ENCODE results near the gene SNAI3.

The SNAI3 gene

DNA sequence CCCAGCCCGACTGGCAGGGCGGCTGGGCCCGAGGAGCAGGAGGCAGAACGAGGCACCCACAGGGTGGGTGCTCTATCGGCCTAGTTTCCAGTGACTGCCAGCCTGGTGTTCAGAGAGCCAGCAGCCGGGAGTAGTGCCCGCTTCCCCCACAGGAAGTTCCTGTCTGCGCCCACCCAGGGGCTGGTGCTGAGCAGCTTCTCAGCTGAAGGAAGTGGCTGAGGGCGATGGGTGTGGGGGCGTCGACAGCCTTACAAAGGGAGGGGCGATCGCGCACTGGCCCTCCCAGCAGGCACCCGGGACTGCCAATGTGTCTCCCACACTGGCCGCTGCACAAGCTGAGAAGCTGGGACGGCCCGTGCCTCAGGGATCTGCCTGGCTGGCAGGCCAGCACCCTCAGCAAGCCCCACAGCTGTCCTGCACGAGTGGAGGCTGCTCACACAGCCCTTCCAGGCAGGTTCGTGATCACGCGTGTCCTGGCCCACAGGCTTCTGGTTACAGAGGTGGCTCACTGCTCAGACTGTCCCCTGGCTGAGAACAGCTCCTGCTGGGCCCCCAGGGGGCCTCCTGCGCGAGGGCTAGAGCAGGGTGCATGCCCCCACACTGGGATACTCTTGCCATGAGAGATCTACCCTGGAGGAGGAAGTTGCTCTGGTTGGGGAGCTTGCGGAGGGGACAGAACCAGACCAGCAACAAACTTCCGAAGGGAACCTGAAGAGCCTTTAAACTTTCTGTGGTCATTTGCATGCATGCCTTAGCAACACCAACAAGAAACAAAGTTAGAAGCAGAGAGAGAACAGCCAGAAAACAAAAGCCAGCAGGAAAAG is 17.4 kb upstream of the SNAI3 start:
- no peak for DNase-seq

DNA sequence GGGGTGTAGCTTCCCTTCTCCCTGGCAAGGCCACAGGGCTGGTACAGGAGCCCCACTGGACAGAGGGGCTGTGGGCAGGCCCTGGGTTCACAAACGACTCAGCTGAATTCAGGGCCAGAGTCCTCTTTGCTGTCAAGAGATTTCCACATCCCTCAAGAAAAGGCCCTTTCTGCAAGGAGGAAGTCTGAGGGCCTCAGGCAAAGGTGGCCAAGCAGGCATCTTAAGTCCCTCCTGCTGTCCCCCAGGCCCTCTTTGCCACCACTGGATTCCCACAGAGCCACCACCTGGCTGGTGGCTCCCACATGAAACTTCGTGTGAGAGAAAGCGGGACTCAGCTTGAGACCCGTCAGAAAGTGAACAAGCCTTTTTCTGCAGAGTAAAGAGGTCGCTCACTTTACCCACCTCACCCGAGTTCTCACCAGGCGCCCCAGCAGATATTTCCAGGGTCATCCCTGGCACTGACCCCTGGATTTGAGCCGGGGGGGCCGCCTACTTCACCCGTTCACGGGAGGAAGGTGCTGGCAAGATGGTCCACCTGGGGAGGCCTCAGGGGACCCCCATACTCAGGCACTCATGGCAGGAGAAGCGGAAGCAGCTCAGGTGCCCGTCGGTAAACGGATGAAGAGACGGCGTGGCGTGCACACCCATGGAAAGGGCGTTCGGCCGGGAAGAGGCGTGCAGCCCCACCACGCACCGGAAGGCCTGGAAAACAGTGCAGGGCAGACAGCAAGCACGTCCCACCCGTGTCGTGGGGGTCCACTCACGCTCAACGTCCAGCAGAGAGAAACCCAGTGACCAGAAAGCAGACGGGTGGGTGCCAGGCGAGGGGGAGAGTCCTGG is 16.3 kb upstream of the SNAI3 start:
- DNase-seq: no peak

- DNase-seq: no peak
Observed at GRCh38 chr16:88701581-88702370, 15.5 kb upstream of the SNAI3 start.

GRCh38 chr16:88700636-88701482 is 14.6 kb upstream of the SNAI3 start:
- no peak for DNase-seq

- DNase-seq: no peak
Observed at GRCh38 chr16:88700322-88700635, 14.0 kb upstream of the SNAI3 start.

DNA sequence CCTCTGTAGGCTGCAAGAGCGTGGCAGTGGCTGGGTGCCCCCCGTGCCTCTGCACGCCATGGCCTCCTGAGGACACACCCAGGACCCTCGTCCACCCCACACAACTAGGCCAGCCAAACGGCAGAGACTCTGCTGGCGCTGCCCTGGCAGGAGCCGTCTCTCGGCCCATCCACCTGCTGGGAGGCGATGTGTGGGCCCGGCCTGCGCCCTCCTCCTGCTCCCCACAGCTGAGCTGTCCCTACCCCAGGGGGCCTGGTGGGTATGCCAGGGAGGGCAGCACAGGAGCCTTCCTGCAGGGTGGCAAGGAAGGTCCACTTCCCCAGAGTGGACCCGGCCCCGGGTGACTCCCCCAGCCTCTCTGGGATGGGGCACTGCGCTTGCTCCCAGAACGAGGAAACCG is 12.9 kb upstream of the SNAI3 start:
- no peak for DNase-seq

DNA sequence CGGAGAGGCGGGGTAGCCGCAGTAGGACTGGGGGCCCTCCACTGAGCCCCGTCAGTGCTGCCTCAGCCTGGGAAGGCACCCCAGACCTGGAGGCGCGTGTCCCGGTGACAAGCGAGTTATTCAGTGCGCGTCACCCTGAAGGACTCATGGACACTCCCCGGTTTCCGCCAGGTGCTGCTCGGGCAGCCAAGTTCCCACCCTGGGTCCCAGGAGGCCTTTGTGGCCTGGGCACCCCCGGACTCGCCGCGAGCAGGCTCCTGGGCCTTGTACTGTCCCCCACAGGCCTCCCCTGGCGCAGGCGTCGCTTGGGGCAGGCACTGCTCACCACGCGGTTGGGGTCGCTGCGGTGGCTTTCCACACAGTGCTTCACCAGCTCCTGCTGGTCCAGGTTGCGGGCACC is 12.3 kb upstream of the SNAI3 start:
- DNase-seq: no peak

DNA sequence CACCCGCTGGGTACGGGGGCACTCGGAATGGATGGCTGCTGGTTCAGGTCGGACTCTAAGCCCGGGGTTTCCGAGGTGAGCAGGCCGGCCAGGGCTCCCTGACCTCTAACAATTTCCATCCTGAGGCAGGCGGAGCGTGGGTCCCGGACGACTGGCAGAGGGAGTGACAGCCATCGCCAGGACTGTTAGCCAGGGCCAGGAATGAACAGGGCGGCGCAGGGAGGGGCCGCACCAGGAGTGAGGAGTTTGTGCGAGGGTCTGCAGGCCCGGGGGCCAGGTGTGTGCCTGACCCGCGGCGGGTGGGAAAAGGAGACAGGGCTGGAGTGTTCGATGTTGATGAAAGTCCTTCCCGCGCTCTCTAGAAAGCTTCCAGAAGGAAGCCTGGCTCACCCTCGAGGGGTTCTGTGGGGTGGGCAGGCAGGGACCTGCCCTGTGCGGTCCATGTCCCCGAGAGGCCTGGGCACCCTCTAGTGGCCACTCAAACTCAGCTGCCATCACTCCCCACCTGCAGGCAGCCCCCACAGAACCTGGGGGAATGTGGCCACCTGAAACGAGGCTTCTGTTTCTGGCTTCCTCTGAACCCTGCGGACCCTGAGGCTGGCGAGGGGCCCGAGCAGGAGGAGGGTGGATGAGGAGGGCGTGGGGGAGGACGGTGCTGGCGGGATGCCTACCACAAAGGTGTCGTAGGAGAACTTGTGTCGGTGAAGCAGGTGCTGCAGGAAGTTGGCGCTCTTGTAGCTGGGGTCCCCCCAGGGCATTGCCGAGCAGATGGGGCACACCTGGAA is 11.7 kb upstream of the SNAI3 start:
- no peak for DNase-seq

- no peak for DNase-seq
Observed at GRCh38 chr16:88697116-88697830, 11.0 kb upstream of the SNAI3 start.

DNA sequence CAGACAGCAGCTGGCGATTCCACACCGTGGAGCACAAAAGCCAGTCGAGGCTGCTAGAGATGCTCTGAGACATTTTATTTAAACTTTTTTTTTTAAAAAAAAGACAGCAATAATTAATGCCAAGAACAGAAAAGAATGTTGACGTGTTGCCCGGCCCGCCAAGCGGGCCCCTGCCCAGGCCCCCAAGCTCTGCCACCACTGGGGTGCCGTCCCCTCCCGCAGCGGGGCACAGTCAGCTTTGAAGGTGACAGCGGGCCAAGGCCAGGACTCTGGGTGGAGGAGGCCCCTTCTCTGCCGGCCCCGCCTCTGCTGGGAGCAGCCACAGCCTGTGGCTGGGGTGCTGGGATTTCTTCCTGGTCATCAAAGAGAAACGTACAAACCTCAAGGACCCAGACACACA is 10.1 kb upstream of the SNAI3 start:
- DNase-seq: no peak

GRCh38 chr16:88695753-88696152 is 9.4 kb upstream of the SNAI3 start:
- no peak for DNase-seq

DNA sequence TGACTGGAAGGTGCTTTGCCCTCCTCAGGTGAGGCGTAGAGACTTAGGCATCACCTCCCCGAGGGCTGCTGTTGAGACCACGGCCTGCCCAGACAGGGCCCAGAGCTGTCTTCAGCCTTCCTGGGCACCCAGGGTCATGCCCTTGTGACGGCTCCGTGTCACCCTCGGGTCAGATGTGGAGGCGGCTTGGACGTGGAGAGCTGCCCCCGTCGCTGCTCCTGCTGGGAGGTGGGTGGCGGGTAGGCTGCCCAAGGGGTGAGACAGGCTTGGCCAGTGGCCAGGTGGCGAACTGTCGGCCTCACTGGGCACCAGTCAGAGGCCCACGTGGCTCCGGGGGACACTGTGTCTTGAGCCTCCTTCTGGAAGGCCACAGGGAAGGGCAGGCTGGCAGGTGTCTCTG is 8.9 kb upstream of the SNAI3 start:
- DNase-seq: no peak

GRCh38 chr16:88694221-88695087 is 8.1 kb upstream of the SNAI3 start:
- no peak for DNase-seq

GRCh38 chr16:88693420-88694177 is 7.3 kb upstream of the SNAI3 start:
- no peak for DNase-seq

GRCh38 chr16:88692861-88693260 is 6.6 kb upstream of the SNAI3 start:
- no peak for DNase-seq

DNA sequence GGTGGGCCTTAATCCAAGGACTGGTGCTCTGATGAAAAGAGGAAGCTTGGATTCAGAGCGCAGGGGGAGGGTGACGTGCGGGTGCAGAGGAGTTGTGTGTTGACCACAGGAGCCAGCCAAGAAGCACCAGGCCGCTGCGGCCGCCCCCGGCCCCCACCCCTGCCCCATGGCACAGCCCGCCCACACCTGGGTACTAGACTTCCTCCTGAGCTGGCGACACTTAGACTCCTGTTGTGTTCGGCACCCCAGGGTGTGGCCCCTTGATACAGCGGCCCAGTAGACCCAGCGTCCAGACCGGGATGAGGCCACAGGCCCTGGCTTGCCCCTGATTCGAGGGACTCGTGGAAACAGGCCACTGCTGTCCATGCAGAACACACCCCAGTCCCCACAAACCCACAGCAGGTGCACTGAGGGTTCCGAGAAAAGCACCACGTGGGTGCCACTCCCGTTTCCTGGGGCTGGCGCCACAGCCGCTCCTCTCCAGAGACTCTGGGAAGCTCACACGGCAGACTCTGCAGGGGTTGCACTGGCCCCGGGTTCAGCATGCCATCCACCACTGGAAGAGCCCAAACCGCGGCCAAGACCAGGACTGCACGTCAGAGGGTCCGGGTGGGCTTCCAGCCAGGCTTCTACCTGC is 5.7 kb upstream of the SNAI3 start:
- DNase-seq: no peak

GRCh38 chr16:88691129-88691813 is 5.0 kb upstream of the SNAI3 start:
- DNase-seq: no peak
